ENCODE results near the gene GFI1.

GRCh38 chr1:92446546-92446945 lies 40.2 kb downstream of the GFI1 start:
- TF ChIP-seq POLR2AphosphoS5 (IDR thresholded peaks at IDR 0.05; ENCODE audit: insufficient read depth, low read depth, low read length) (no peak), CTCF (IDR thresholded peaks at IDR 0.05; ENCODE audit: extremely low read depth in 1 of 2, insufficient read depth in 1 of 2, low read depth in 1 of 2, low read length in 2 of 2) (no peak), JUN (IDR thresholded peaks at IDR 0.05; ENCODE audit: borderline replicate concordance, insufficient read depth, insufficient read length, low read depth) (no peak), POLR2A (IDR thresholded peaks at IDR 0.05; ENCODE audit: low read depth, low read length) (no peak), EZH2 (IDR thresholded peaks at IDR 0.05; ENCODE audit: borderline replicate concordance, low read depth, low read length, severe bottlenecking) (no peak), GATA2 (IDR thresholded peaks at IDR 0.05; ENCODE audit: insufficient read depth, insufficient read length, low read depth, low read length) (no peak)
